Brain microvascular endothelial cell (primary cell): ENCODE measurements around the gene ELOB.

Experiments
- DNase-seq: peaks from one replicate; pipeline ENCODE4 v3.0.0-alpha.2; 2020
- H3K27ac ChIP-seq: fragments of 250-450 bp; sonication (Bioruptor Pico); 2 replicates; pipeline ENCODE4 v1.5.1; 2020; ENCODE audit warnings: mild to moderate bottlenecking, moderate library complexity
- H3K27me3 ChIP-seq: fragments of 250-450 bp; sonication (Bioruptor Pico); replicated peaks from 2 replicates; pipeline ENCODE4 v1.5.1; 2020; ENCODE audit warnings: mild to moderate bottlenecking
- H3K36me3 ChIP-seq: fragments of 250-450 bp; sonication (Bioruptor Pico); replicated peaks from 2 replicates; pipeline ENCODE4 v1.5.1; 2020; ENCODE audit warnings: mild to moderate bottlenecking
- H3K4me3 ChIP-seq: 2 replicates; pipeline ENCODE4 v1.5.1; 2011; ENCODE audit warnings: low read depth, mild to moderate bottlenecking, control low read depth, low read length, moderate library complexity
- CTCF ChIP-seq: IDR thresholded peaks from 2 replicates; pipeline ENCODE4 v1.5.1; 2011; ENCODE audit warnings: low read depth, mild to moderate bottlenecking, moderate library complexity, low read length, control low read depth, inconsistent platforms; ENCODE audit errors: missing control alignments
- in situ Hi-C: cut with HindIII; loops from 2 replicates; pipeline ENCODE4 v1.10.0; 2017; ENCODE audit warnings: low sequenced_read_pairs, low pct_ligation_motif_present

ELOB gene

GRCh38 chr16:2773188-2773968 is 3.7 kb downstream of the ELOB start:
- no peak overlapping the region for H3K4me3 ChIP-seq
- DNase-seq, result no peak
- in situ Hi-C loops, result no loop called here
- H3K27me3 ChIP-seq, result no peaks in the 10 kb centered on the region
- H3K36me3 ChIP-seq, result peaks cover 58% of the 10 kb centered on the region
- no peak overlapping the region for H3K27ac ChIP-seq
- no peak for TF ChIP-seq CTCF

GRCh38 chr16:2771496-2772402 is 5.3 kb downstream of the ELOB start:
- no peaks in the 10 kb centered on the region for H3K27me3 ChIP-seq
- in situ Hi-C loops, result no loop called here
- H3K36me3 ChIP-seq, result peaks cover 74% of the 10 kb centered on the region
- H3K27ac ChIP-seq, result no peak overlapping the region
- H3K4me3 ChIP-seq, result no peak overlapping the region
- TF ChIP-seq CTCF, result no peak
- no peak for DNase-seq

- no peak for DNase-seq
- Histone ChIP-seq H3K36me3 (peaks cover 86% of the 10 kb centered on the region), H3K27me3 (no peaks in the 10 kb centered on the region), H3K27ac (no peak overlapping the region), H3K4me3 (no peak overlapping the region)
- peak; percentile 15 for TF ChIP-seq CTCF
- in situ Hi-C loops, result no loop called here
Measured at GRCh38 chr16:2770057-2770951, 6.8 kb downstream of the ELOB start.

- no peak overlapping the region for H3K4me3 ChIP-seq
- in situ Hi-C loops, result no loop called here
- no peaks in the 10 kb centered on the region for H3K27me3 ChIP-seq
- no peak for DNase-seq
- H3K36me3 ChIP-seq, result peaks cover 92% of the 10 kb centered on the region
- no peak for TF ChIP-seq CTCF
- no peak overlapping the region for H3K27ac ChIP-seq
Measured at GRCh38 chr16:2769675-2770056, 7.4 kb downstream of the ELOB start.

- no peak for DNase-seq
- Histone ChIP-seq H3K4me3 (no peak overlapping the region), H3K36me3 (peaks cover 93% of the 10 kb centered on the region), H3K27me3 (no peaks in the 10 kb centered on the region), H3K27ac (no peak overlapping the region)
- no peak for TF ChIP-seq CTCF
- in situ Hi-C loops, result no loop called here
Measured at GRCh38 chr16:2769100-2769529, 8.0 kb downstream of the ELOB start.
